GM23338 (cell line): ENCODE results near the gene CIITA. TPM values are rescaled to one million over a fixed set of nuclear protein-coding genes. Genes with fewer than 3 reads are reported as not detected.

Experiments
- ATAC-seq: fragments of 200-7000 bp; cut with Tn5 transposase; 3 replicates; pipeline ENCODE4 v1.9.1; 2020
- DNase-seq: peaks from one replicate; pipeline ENCODE4 v3.0.0-alpha.2; 2015; ENCODE audit warnings: low spot score
- H2AFZ ChIP-seq: fragments of 200-600 bp; sonication (generic); 2 replicates; pipeline ENCODE4 v1.8.0; 2016; ENCODE audit warnings: antibody characterized with exemption, mild to moderate bottlenecking, moderate library complexity
- H3F3A ChIP-seq: fragments of 200-600 bp; sonication (generic); replicated peaks from 2 replicates; pipeline ENCODE4 v1.8.0; 2017; ENCODE audit warnings: antibody characterized with exemption, mixed run types, low read depth
- H3K27ac ChIP-seq: fragments of 200-600 bp; sonication (generic); 2 replicates; pipeline ENCODE4 v1.6.1; 2016; ENCODE audit warnings: low read depth
- H3K27me3 ChIP-seq: fragments of 200-600 bp; sonication (generic); 2 replicates; pipeline ENCODE4 v1.8.0; 2016; ENCODE audit warnings: mild to moderate bottlenecking, mixed run types, moderate library complexity; ENCODE audit not compliant: insufficient read depth
- H3K36me3 ChIP-seq: fragments of 200-600 bp; sonication (generic); 2 replicates; pipeline ENCODE4 v1.8.0; 2016; ENCODE audit warnings: mild to moderate bottlenecking; ENCODE audit not compliant: insufficient read depth
- H3K4me1 ChIP-seq: fragments of 200-600 bp; sonication (generic); 2 replicates; pipeline ENCODE4 v1.8.0; 2016; ENCODE audit warnings: mild to moderate bottlenecking, moderate library complexity; ENCODE audit not compliant: insufficient read depth
- H3K4me2 ChIP-seq: fragments of 200-600 bp; sonication (generic); 2 replicates; pipeline ENCODE4 v1.7.1; 2017; ENCODE audit warnings: mixed run types
- H3K4me3 ChIP-seq: fragments of 200-600 bp; sonication (generic); 2 replicates; pipeline ENCODE4 v1.6.1; 2016; ENCODE audit warnings: mixed run types
- H3K79me2 ChIP-seq: fragments of 200-600 bp; sonication (generic); replicated peaks from 2 replicates; pipeline ENCODE4 v1.8.0; 2017; ENCODE audit warnings: mild to moderate bottlenecking; ENCODE audit not compliant: insufficient read depth
- H3K9me2 ChIP-seq: fragments of 200-600 bp; sonication (generic); 2 replicates; pipeline ENCODE4 v1.8.0; 2017; ENCODE audit not compliant: insufficient read depth
- H4K20me1 ChIP-seq: fragments of 200-600 bp; sonication (generic); replicated peaks from 2 replicates; pipeline ENCODE4 v1.8.0; 2017; ENCODE audit warnings: mild to moderate bottlenecking; ENCODE audit not compliant: insufficient read depth
- H3K27ac Mint-ChIP-seq: 2 replicates; pipeline ENCODE4 v1.8.0; 2020; ENCODE audit warnings: inconsistent platforms, mild to moderate bottlenecking, moderate library complexity, mixed read lengths
- H3K27me3 Mint-ChIP-seq: 3 replicates; pipeline ENCODE4 v1.8.0; 2022; ENCODE audit warnings: low read depth, mild to moderate bottlenecking, moderate library complexity, mixed read lengths, inconsistent platforms; ENCODE audit not compliant: insufficient read depth, poor library complexity
- H3K36me3 Mint-ChIP-seq: 3 replicates; pipeline ENCODE4 v1.8.0; 2021; ENCODE audit warnings: low read depth, mild to moderate bottlenecking, inconsistent platforms, moderate library complexity, mixed read lengths
- H3K4me1 Mint-ChIP-seq: 3 replicates; pipeline ENCODE4 v1.8.0; 2020; ENCODE audit warnings: mild to moderate bottlenecking, inconsistent platforms, mixed read lengths
- H3K4me3 Mint-ChIP-seq: 3 replicates; pipeline ENCODE4 v1.8.0; 2021; ENCODE audit warnings: moderate library complexity, mild to moderate bottlenecking, inconsistent platforms, mixed read lengths
- H3K9me3 Mint-ChIP-seq: 3 replicates; pipeline ENCODE4 v1.8.0; 2020; ENCODE audit warnings: moderate library complexity, mild to moderate bottlenecking, inconsistent platforms, mixed read lengths
- CREB1 ChIP-seq: fragments of 250-450 bp; sonication (Bioruptor Pico); IDR thresholded peaks from 2 replicates; pipeline ENCODE4 v1.5.0; 2020; ENCODE audit warnings: low read depth, mild to moderate bottlenecking, moderate library complexity
- ETS1 ChIP-seq: IDR thresholded peaks from 2 replicates; pipeline ENCODE4 v1.6.1; 2016; ENCODE audit warnings: antibody characterized with exemption
- EZH2 ChIP-seq: fragments of 200-600 bp; sonication (generic); IDR thresholded peaks from one replicate; pipeline ENCODE4 v1.8.0; 2017; ENCODE audit warnings: antibody characterized with exemption, mild to moderate bottlenecking, low read depth; ENCODE audit not compliant: unreplicated experiment
- EZH2phosphoT487 ChIP-seq: fragments of 200-600 bp; sonication (generic); IDR thresholded peaks from one replicate; pipeline ENCODE4 v1.8.1; 2018; ENCODE audit warnings: antibody characterized with exemption; ENCODE audit not compliant: unreplicated experiment
- JUNB ChIP-seq: IDR thresholded peaks from one replicate; pipeline ENCODE4 v1.6.1; 2016; ENCODE audit warnings: antibody characterized with exemption; ENCODE audit not compliant: unreplicated experiment
- NANOG ChIP-seq: IDR thresholded peaks from 2 replicates; pipeline ENCODE4 v1.6.1; 2016; ENCODE audit warnings: antibody characterized with exemption, borderline replicate concordance
- POLR2AphosphoS5 ChIP-seq: IDR thresholded peaks from 2 replicates; pipeline ENCODE4 v1.6.1; 2016; ENCODE audit warnings: antibody characterized with exemption, low read depth
- REST ChIP-seq: IDR thresholded peaks from one replicate; pipeline ENCODE4 v1.6.1; 2018; ENCODE audit warnings: antibody characterized with exemption; ENCODE audit not compliant: unreplicated experiment
- STAT1 ChIP-seq: IDR thresholded peaks from one replicate; pipeline ENCODE4 v1.6.1; 2016; ENCODE audit warnings: antibody characterized with exemption; ENCODE audit not compliant: unreplicated experiment
- ZNF114 ChIP-seq: fragments of 250-450 bp; sonication (Bioruptor Pico); IDR thresholded peaks from 2 replicates; pipeline ENCODE4 v1.5.0; 2020; ENCODE audit warnings: mild to moderate bottlenecking, moderate library complexity
- ZNF331 ChIP-seq: fragments of 250-450 bp; sonication (Bioruptor Pico); IDR thresholded peaks from 2 replicates; pipeline ENCODE4 v1.5.0; 2020; ENCODE audit warnings: low read depth, mild to moderate bottlenecking, moderate library complexity
- polyA plus RNA-seq: library from polyadenylated mRNA; unstranded; fragments of >200 nt; fragmentation: Nextera tagmentation; extraction: Ambion mirVana; gene quantifications from 2 replicates; pipeline ENCODE4 v1.2.1, GENCODE V29; 2016
- total RNA-seq: library from RNA; depleted of rRNA; stranded (reverse); fragments of >200 nt; shearing (Covaris generic); gene quantifications from 2 replicates; pipeline ENCODE4 v1.2.3, GENCODE V29; 2014
- TF ChIP-seq, protein P1 (sequence below), 2 experiments: fragments of 200-600 bp in 1 of 2; sonication (generic) in 1 of 2; conservative IDR thresholded peaks; 2 replicates each; pipeline versions ENCODE4 v1.5.1 to v1.6.1; 2016 to 2017; ENCODE audit warnings: antibody characterized with exemption in 2 of 2, low read depth in 2 of 2, mild to moderate bottlenecking in 2 of 2, moderate library complexity in 1 of 2
- TF ChIP-seq, protein P2 (sequence below): fragments of 250-450 bp; sonication (Bioruptor Pico); IDR thresholded peaks from 2 replicates; pipeline ENCODE4 v1.5.0; 2020; ENCODE audit warnings: mild to moderate bottlenecking, moderate library complexity

The CIITA gene
- total and polyA plus RNA-seq, 2 experiments from 2014 or later: 0.10 to 0.57 TPM

DNA sequence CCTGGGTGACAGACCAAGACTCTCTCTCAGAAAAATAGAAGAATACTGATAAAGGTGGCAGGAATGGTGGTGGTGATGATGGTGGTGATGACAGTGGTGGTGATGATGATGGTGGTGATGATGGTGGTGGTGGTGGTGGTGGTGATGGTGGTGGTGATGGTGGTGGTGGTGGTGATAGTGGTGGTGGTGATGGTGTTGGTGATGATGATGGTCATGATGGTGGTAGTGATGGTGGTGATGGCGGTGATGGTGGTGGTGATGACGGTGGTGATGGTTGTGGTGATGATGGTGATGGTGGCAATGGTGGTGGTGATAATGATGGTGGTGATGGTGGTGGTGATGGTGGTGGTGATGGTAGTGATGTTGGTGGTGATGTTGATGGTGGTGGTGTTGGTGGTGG lies 18.0 kb upstream of the CIITA start:
- Histone ChIP-seq H3K79me2 (no peaks in the 10 kb centered on the region), H3K4me1 (no peaks in the 10 kb centered on the region), H3K27me3 (no peaks in the 10 kb centered on the region), H3K9me2 (no peaks in the 10 kb centered on the region), H3K36me3 (no peaks in the 10 kb centered on the region), H4K20me1 (no peaks in the 10 kb centered on the region), H3F3A (no peaks in the 10 kb centered on the region), H3K27ac (no peak overlapping the region), H2AFZ (no peak overlapping the region), H3K4me2 (no peak overlapping the region), H3K4me3 (no peak overlapping the region)
- ATAC-seq (no peak), DNase-seq (no peak)
- no peak overlapping the region for H3K4me3 Mint-ChIP-seq
- H3K9me3 Mint-ChIP-seq: peaks cover 6% of the 10 kb centered on the region; the same call in 2 of the 3 replicates
- no peaks in the 10 kb centered on the region for H3K36me3 Mint-ChIP-seq
- TF ChIP-seq NANOG (no peak), ZNF114 (CRISPR knock-in tag) (no peak), REST (no peak), JUNB (no peak), EZH2 (no peak), CREB1 (CRISPR knock-in tag) (no peak), POLR2AphosphoS5 (no peak), EZH2phosphoT487 (no peak), STAT1 (no peak), ZNF331 (CRISPR knock-in tag) (no peak), ETS1 (no peak)
- TF ChIP-seq, protein P1, sequence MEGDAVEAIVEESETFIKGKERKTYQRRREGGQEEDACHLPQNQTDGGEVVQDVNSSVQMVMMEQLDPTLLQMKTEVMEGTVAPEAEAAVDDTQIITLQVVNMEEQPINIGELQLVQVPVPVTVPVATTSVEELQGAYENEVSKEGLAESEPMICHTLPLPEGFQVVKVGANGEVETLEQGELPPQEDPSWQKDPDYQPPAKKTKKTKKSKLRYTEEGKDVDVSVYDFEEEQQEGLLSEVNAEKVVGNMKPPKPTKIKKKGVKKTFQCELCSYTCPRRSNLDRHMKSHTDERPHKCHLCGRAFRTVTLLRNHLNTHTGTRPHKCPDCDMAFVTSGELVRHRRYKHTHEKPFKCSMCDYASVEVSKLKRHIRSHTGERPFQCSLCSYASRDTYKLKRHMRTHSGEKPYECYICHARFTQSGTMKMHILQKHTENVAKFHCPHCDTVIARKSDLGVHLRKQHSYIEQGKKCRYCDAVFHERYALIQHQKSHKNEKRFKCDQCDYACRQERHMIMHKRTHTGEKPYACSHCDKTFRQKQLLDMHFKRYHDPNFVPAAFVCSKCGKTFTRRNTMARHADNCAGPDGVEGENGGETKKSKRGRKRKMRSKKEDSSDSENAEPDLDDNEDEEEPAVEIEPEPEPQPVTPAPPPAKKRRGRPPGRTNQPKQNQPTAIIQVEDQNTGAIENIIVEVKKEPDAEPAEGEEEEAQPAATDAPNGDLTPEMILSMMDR (conservative IDR thresholded peaks at IDR 0.05; ENCODE audit: low read depth in 2 of 2): no peak
- TF ChIP-seq, protein P2, sequence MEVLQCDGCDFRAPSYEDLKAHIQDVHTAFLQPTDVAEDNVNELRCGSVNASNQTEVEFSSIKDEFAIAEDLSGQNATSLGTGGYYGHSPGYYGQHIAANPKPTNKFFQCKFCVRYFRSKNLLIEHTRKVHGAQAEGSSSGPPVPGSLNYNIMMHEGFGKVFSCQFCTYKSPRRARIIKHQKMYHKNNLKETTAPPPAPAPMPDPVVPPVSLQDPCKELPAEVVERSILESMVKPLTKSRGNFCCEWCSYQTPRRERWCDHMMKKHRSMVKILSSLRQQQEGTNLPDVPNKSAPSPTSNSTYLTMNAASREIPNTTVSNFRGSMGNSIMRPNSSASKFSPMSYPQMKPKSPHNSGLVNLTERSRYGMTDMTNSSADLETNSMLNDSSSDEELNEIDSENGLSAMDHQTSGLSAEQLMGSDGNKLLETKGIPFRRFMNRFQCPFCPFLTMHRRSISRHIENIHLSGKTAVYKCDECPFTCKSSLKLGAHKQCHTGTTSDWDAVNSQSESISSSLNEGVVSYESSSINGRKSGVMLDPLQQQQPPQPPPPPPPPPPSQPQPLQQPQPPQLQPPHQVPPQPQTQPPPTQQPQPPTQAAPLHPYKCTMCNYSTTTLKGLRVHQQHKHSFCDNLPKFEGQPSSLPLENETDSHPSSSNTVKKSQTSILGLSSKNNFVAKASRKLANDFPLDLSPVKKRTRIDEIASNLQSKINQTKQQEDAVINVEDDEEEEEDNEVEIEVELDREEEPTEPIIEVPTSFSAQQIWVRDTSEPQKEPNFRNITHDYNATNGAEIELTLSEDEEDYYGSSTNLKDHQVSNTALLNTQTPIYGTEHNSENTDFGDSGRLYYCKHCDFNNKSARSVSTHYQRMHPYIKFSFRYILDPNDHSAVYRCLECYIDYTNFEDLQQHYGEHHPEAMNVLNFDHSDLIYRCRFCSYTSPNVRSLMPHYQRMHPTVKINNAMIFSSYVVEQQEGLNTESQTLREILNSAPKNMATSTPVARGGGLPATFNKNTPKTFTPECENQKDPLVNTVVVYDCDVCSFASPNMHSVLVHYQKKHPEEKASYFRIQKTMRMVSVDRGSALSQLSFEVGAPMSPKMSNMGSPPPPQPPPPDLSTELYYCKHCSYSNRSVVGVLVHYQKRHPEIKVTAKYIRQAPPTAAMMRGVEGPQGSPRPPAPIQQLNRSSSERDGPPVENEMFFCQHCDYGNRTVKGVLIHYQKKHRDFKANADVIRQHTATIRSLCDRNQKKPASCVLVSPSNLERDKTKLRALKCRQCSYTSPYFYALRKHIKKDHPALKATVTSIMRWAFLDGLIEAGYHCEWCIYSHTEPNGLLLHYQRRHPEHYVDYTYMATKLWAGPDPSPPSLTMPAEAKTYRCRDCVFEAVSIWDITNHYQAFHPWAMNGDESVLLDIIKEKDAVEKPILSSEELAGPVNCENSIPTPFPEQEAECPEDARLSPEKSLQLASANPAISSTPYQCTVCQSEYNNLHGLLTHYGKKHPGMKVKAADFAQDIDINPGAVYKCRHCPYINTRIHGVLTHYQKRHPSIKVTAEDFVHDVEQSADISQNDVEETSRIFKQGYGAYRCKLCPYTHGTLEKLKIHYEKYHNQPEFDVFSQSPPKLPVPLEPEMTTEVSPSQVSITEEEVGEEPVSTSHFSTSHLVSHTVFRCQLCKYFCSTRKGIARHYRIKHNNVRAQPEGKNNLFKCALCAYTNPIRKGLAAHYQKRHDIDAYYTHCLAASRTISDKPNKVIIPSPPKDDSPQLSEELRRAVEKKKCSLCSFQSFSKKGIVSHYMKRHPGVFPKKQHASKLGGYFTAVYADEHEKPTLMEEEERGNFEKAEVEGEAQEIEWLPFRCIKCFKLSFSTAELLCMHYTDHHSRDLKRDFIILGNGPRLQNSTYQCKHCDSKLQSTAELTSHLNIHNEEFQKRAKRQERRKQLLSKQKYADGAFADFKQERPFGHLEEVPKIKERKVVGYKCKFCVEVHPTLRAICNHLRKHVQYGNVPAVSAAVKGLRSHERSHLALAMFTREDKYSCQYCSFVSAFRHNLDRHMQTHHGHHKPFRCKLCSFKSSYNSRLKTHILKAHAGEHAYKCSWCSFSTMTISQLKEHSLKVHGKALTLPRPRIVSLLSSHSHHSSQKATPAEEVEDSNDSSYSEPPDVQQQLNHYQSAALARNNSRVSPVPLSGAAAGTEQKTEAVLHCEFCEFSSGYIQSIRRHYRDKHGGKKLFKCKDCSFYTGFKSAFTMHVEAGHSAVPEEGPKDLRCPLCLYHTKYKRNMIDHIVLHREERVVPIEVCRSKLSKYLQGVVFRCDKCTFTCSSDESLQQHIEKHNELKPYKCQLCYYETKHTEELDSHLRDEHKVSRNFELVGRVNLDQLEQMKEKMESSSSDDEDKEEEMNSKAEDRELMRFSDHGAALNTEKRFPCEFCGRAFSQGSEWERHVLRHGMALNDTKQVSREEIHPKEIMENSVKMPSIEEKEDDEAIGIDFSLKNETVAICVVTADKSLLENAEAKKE: no peak
- no peaks in the 10 kb centered on the region for H3K4me1 Mint-ChIP-seq
- H3K27ac Mint-ChIP-seq: no peak overlapping the region
- peaks cover 6% of the 10 kb centered on the region for H3K27me3 Mint-ChIP-seq
